CD14-positive monocyte (primary cell): ENCODE data around the gene TOMM5. TPM values are rescaled to one million over a fixed set of nuclear protein-coding genes. Genes with fewer than 3 reads are reported as not detected.

Experiments used
- DNase-seq, 3 donors: peaks; one replicate each; pipeline ENCODE4 v3.0.0-alpha.2; 2011 to 2022
- H2AFZ ChIP-seq: 2 replicates; pipeline ENCODE4 v1.6.0; 2012; ENCODE audit warnings: mild to moderate bottlenecking, low read depth, low read length, inconsistent platforms; ENCODE audit not compliant: insufficient read depth, poor library complexity, severe bottlenecking
- H3K27ac ChIP-seq, 2 donors: 1 replicate in 1 of 2; 2 replicates in 1 of 2; pipeline ENCODE4 v1.5.1; 2012 to 2013; ENCODE audit warnings: low read length in 2 of 2, control low read depth in 1 of 2, inconsistent platforms in 1 of 2, low read depth in 1 of 2, mild to moderate bottlenecking in 1 of 2
- H3K27me3 ChIP-seq, 2 donors: one replicate each; pipeline versions ENCODE4 v1.6.0 to v1.6.1; 2011 to 2013; ENCODE audit warnings: low read length in 2 of 2; ENCODE audit not compliant: control insufficient read depth in 2 of 2, insufficient read depth in 2 of 2
- H3K36me3 ChIP-seq, 2 donors: replicated peaks in 1 of 2; 1 replicate in 1 of 2; 2 replicates in 1 of 2; pipeline versions ENCODE4 v1.5.1 to v1.6.1; 2012 to 2013; ENCODE audit warnings: low read length in 2 of 2, control low read depth in 1 of 2, inconsistent platforms in 1 of 2, mild to moderate bottlenecking in 1 of 2; ENCODE audit not compliant: insufficient read depth in 2 of 2, control insufficient read depth in 1 of 2
- H3K4me1 ChIP-seq, 2 donors: 1 replicate in 1 of 2; 2 replicates in 1 of 2; pipeline versions ENCODE4 v1.5.1 to v1.6.1; 2012 to 2013; ENCODE audit warnings: low read length in 2 of 2, control low read depth in 1 of 2, inconsistent platforms in 1 of 2, mild to moderate bottlenecking in 1 of 2, moderate library complexity in 1 of 2; ENCODE audit not compliant: insufficient read depth in 2 of 2, control insufficient read depth in 1 of 2
- H3K4me2 ChIP-seq: replicated peaks from 2 replicates; pipeline ENCODE3; 2012; ENCODE audit warnings: low read length, moderate library complexity, mild to moderate bottlenecking; ENCODE audit not compliant: poor library complexity, severe bottlenecking; ENCODE audit errors: extremely low read depth
- H3K4me3 ChIP-seq, 3 experiments: fragments of 200-600 bp in 1 of 3; sonication (generic) in 1 of 3; replicated peaks in 1 of 3; 1 replicate in 2 of 3; 2 replicates in 1 of 3; pipeline ENCODE4 v1.5.1; 2011 to 2013; ENCODE audit warnings: low read length in 3 of 3, mild to moderate bottlenecking in 3 of 3, control low read depth in 2 of 3, low read depth in 2 of 3, inconsistent platforms in 1 of 3, moderate library complexity in 1 of 3
- H3K79me2 ChIP-seq: 2 replicates; pipeline ENCODE4 v1.6.0; 2012; ENCODE audit warnings: mild to moderate bottlenecking, control low read depth, inconsistent platforms, low read length, moderate library complexity; ENCODE audit not compliant: insufficient read depth
- H3K9ac ChIP-seq: 2 replicates; pipeline ENCODE4 v1.6.0; 2017; ENCODE audit warnings: low read length, mild to moderate bottlenecking; ENCODE audit not compliant: insufficient read depth, poor library complexity, severe bottlenecking
- H3K9me3 ChIP-seq, 2 donors: replicated peaks in 1 of 2; 1 replicate in 1 of 2; 2 replicates in 1 of 2; pipeline versions ENCODE4 v1.5.1 to v1.6.1; 2012 to 2013; ENCODE audit warnings: low read length in 2 of 2, control low read depth in 1 of 2; ENCODE audit not compliant: control insufficient read depth in 1 of 2, insufficient read depth in 1 of 2
- H4K20me1 ChIP-seq: 2 replicates; pipeline ENCODE4 v1.6.0; 2012; ENCODE audit warnings: mild to moderate bottlenecking, low read length, control low read depth, moderate library complexity; ENCODE audit not compliant: insufficient read depth
- H3K27ac Mint-ChIP-seq, 7 donors: one replicate each; pipeline ENCODE4 v1.8.0; 2020; ENCODE audit warnings: mild to moderate bottlenecking in 7 of 7, mixed read lengths in 7 of 7, moderate library complexity in 6 of 7, inconsistent platforms in 2 of 7
- H3K27me3 Mint-ChIP-seq, 3 donors: one replicate each; pipeline ENCODE4 v1.8.0; 2021 to 2022; ENCODE audit warnings: low read depth in 3 of 3, mild to moderate bottlenecking in 3 of 3, mixed read lengths in 3 of 3, moderate library complexity in 3 of 3, inconsistent platforms in 1 of 3
- H3K36me3 Mint-ChIP-seq, 2 donors: one replicate each; pipeline ENCODE4 v1.8.0; 2020; ENCODE audit warnings: mixed read lengths in 2 of 2, inconsistent platforms in 1 of 2, mild to moderate bottlenecking in 1 of 2
- H3K4me1 Mint-ChIP-seq: one replicate; pipeline ENCODE4 v1.8.0; 2020; ENCODE audit warnings: mild to moderate bottlenecking, mixed read lengths
- H3K4me3 Mint-ChIP-seq, 2 donors: one replicate each; pipeline ENCODE4 v1.8.0; 2020; ENCODE audit warnings: mild to moderate bottlenecking in 2 of 2, mixed read lengths in 2 of 2, moderate library complexity in 1 of 2
- H3K9me3 Mint-ChIP-seq, 7 donors: one replicate each; pipeline ENCODE4 v1.8.0; 2020 to 2022; ENCODE audit warnings: mixed read lengths in 7 of 7, mild to moderate bottlenecking in 6 of 7, moderate library complexity in 6 of 7, inconsistent platforms in 2 of 7
- CTCF ChIP-seq: fragments of 200-600 bp; IDR thresholded peaks from one replicate; pipeline ENCODE4 v1.8.0; 2022; ENCODE audit warnings: antibody characterized with exemption, mild to moderate bottlenecking
- WGBS: methylation state at CpG from one replicate; pipeline ENCODE4 v1.1.5; 2013; ENCODE audit warnings: missing lambda C conversion rate; ENCODE audit not compliant: insufficient coverage; 5-methylcytosine and 5-hydroxymethylcytosine counted together
- intact Hi-C, 2 donors: fragments of 100-400 bp; cut with micrococcal nuclease; formaldehyde crosslinking; loops; one replicate each; pipeline versions ENCODE4 v1.15.0 to v1.15.1; 2023
- polyA plus RNA-seq, 3 donors: library from polyadenylated mRNA; depleted of rRNA in 1 of 3; unstranded in 2 of 3; stranded (reverse) in 1 of 3; fragments of 300-500 nt in 2 of 3; fragments of >200 nt in 1 of 3; fragmentation: Illumina TruSeq in 2 of 3; gene quantifications; 1 replicate in 2 of 3; 2 replicates in 1 of 3; pipeline ENCODE4 v1.2.3, GENCODE V29; 2012 to 2021

Gene TOMM5
- polyA plus RNA-seq, 3 donors, result 35.0 to 117 (median 112) TPM

GRCh38 chr9:37547328-37547878 is 45.0 kb downstream of the TOMM5 start:
- no peaks in the 10 kb centered on the region for H3K4me1 ChIP-seq
- Mint-ChIP-seq H3K4me3 (no peak overlapping the region), H3K27ac (no peak overlapping the region), H3K9me3 (peaks cover 0 to 2% (median 0%) of the 10 kb centered on the region in 7 donors), H3K36me3 (no peaks in the 10 kb centered on the region), H3K4me1 (no peaks in the 10 kb centered on the region), H3K27me3 (peaks cover 0 to 6% (median 2%) of the 10 kb centered on the region in 3 donors)
- H3K9ac ChIP-seq, result no peak overlapping the region
- DNase-seq, result no peak
- no peaks in the 10 kb centered on the region for H3K36me3 ChIP-seq
- TF ChIP-seq CTCF, result no peak
- no peaks in the 10 kb centered on the region for H3K79me2 ChIP-seq
- no peaks in the 10 kb centered on the region for H3K9me3 ChIP-seq
- intact Hi-C loops, result no loop called here
- no peaks in the 10 kb centered on the region for H4K20me1 ChIP-seq
- no peak overlapping the region for H3K4me2 ChIP-seq
- H2AFZ ChIP-seq, result no peak overlapping the region
- H3K27ac ChIP-seq, result no peak overlapping the region
- H3K4me3 ChIP-seq, result no peak overlapping the region
- 100% methylated on average over 2 of the region's 5 CpGs for WGBS
- no peaks in the 10 kb centered on the region for H3K27me3 ChIP-seq

GRCh38 chr9:37543468-37543867 is 48.9 kb downstream of the TOMM5 start:
- no peaks in the 10 kb centered on the region for H3K4me1 Mint-ChIP-seq
- TF ChIP-seq CTCF, result no peak
- Histone ChIP-seq H2AFZ (no peak overlapping the region), H3K4me3 (no peak overlapping the region), H3K27me3 (no peaks in the 10 kb centered on the region), H4K20me1 (no peaks in the 10 kb centered on the region), H3K36me3 (no peaks in the 10 kb centered on the region), H3K9ac (no peak overlapping the region), H3K4me2 (no peak overlapping the region), H3K4me1 (no peaks in the 10 kb centered on the region), H3K9me3 (no peaks in the 10 kb centered on the region), H3K27ac (no peak overlapping the region), H3K79me2 (no peaks in the 10 kb centered on the region)
- H3K9me3 Mint-ChIP-seq, result peaks cover 0 to 1% (median 0%) of the 10 kb centered on the region in 7 donors
- intact Hi-C loops, result no loop called here
- DNase-seq, result no peak
- peaks cover 0 to 4% (median 0%) of the 10 kb centered on the region in 3 donors for H3K27me3 Mint-ChIP-seq
- no peak overlapping the region for H3K4me3 Mint-ChIP-seq
- peaks cover 0 to 4% of the 10 kb centered on the region in 2 donors for H3K36me3 Mint-ChIP-seq
- WGBS, result no CpG with 5 or more reads among the region's 1 CpG
- H3K27ac Mint-ChIP-seq, result no peak overlapping the region
